Sciatic nerve (tissue), 2 donors: ENCODE data around the gene MBD3. TPM values are rescaled to one million over a fixed set of nuclear protein-coding genes. Genes with fewer than 3 reads are reported as not detected.

ENCODE experiments used
- ATAC-seq: fragments of 200-7000 bp; cut with Tn5 transposase; one replicate; pipeline ENCODE4 v1.9.1; 2020; ENCODE audit warnings: mild to moderate bottlenecking, moderate library complexity
- DNase-seq: peaks from one replicate; pipeline ENCODE4 v3.0.0-alpha.2; 2020; ENCODE audit warnings: low spot score
- intact Hi-C: fragments of 100-400 bp; cut with DNase I; formaldehyde crosslinking; loops from one replicate; pipeline ENCODE4 v1.14.2; 2022
- total RNA-seq: library from RNA; stranded (reverse); fragmentation: NEBNext Ultra II Directional; extraction: Animal tissue kit (Norgen Biotek cat#: 25700); gene quantifications from one replicate; pipeline ENCODE4 v1.2.1, GENCODE V29; 2021
- donor health status: DM: no; HTN: no; CAD: no.
- donor health status: DM: no; HTN: no; CAD: no.

MBD3 gene
- total RNA-seq, 1 donor from 2014 or later: 48.1 TPM

GRCh38 chr19:1621021-1621420, 28.4 kb upstream of the MBD3 start:
- no peak for ATAC-seq
- DNase-seq: no peak

GRCh38 chr19:1620502-1620901, 27.8 kb upstream of the MBD3 start:
- ATAC-seq (no peak), DNase-seq (no peak)
- intact Hi-C loops: no loop called here

More at GRCh38 chr19:1621021-1621420, 28.4 kb upstream of the MBD3 start:
- intact Hi-C loops: no loop called here

- intact Hi-C loops: no loop called here
- DNase-seq: no peak
- ATAC-seq: no peak
These were observed 27.0 kb upstream of the MBD3 start for GRCh38 chr19:1619703-1620102.

- ATAC-seq (no peak), DNase-seq (no peak)
- intact Hi-C loops: no loop called here
These were observed 26.4 kb upstream of the MBD3 start for GRCh38 chr19:1619094-1619439.

GRCh38 chr19:1618157-1619093, 25.8 kb upstream of the MBD3 start:
- no peak for DNase-seq
- intact Hi-C loops: no loop called here
- ATAC-seq: no peak

- ATAC-seq (no peak), DNase-seq (no peak)
- intact Hi-C loops: no loop called here
These were observed 24.2 kb upstream of the MBD3 start for GRCh38 chr19:1616875-1617274.

GRCh38 chr19:1616396-1616795, 23.7 kb upstream of the MBD3 start:
- intact Hi-C loops: no loop called here
- ATAC-seq (no peak), DNase-seq (no peak)

GRCh38 chr19:1615156-1615765, 22.6 kb upstream of the MBD3 start:
- DNase-seq: no peak
- intact Hi-C loops: no loop called here
- ATAC-seq: no peak

- no peak for ATAC-seq
- intact Hi-C loops: no loop called here
These were observed 21.3 kb upstream of the MBD3 start for GRCh38 chr19:1613808-1614570.

GRCh38 chr19:1613146-1613545, 20.5 kb upstream of the MBD3 start:
- DNase-seq (no peak), ATAC-seq (no peak)
- intact Hi-C loops: no loop called here

More at GRCh38 chr19:1613808-1614570, 21.3 kb upstream of the MBD3 start:
- DNase-seq: no peak

- ATAC-seq: no peak
- DNase-seq: no peak
- intact Hi-C loops: no loop called here
These were observed 19.7 kb upstream of the MBD3 start for GRCh38 chr19:1612114-1613086.

- ATAC-seq: no peak
- intact Hi-C loops: no loop called here
These were observed 18.7 kb upstream of the MBD3 start for GRCh38 chr19:1611353-1611752.

GRCh38 chr19:1610579-1610978, 17.9 kb upstream of the MBD3 start:
- intact Hi-C loops: no loop called here
- ATAC-seq: no peak

More at GRCh38 chr19:1611353-1611752, 18.7 kb upstream of the MBD3 start:
- DNase-seq: no peak

GRCh38 chr19:1609680-1610474, 17.2 kb upstream of the MBD3 start:
- DNase-seq (no peak), ATAC-seq (no peak)
- intact Hi-C loops: loop anchor here (5.0 kb wide), 1 partner anchor 42 kb away; the partner anchor contains the start of gene TCF3

More at GRCh38 chr19:1610579-1610978, 17.9 kb upstream of the MBD3 start:
- no peak for DNase-seq

GRCh38 chr19:1609103-1609396, 16.4 kb upstream of the MBD3 start:
- ATAC-seq (no peak), DNase-seq (no peak)
- intact Hi-C loops: loop anchor here (5.0 kb wide), 1 partner anchor 43 kb away; the partner anchor contains the start of gene TCF3

GRCh38 chr19:1608359-1609102, 15.9 kb upstream of the MBD3 start:
- ATAC-seq (no peak), DNase-seq (no peak)
- intact Hi-C loops: loop anchor here (5.0 kb wide), 1 partner anchor 44 kb away; the partner anchor contains the start of gene TCF3

GRCh38 chr19:1606138-1606651, 13.5 kb upstream of the MBD3 start:
- DNase-seq (no peak), ATAC-seq (no peak)
- intact Hi-C loops: loop anchor here (5.0 kb wide), 1 partner anchor 46 kb away; the partner anchor contains the start of gene TCF3
